Liver (tissue), 3 donors: Measurements from ENCODE around the gene CTPS1.

Experiments used
- CTCF ChIP-seq: fragments of 150-350 bp; IDR thresholded peaks from 2 replicates; pipeline ENCODE4 v1.5.1; 2017; ENCODE audit warnings: improper control_type of control experiment, low read depth, low read length; ENCODE audit not compliant: missing input control
- MAX ChIP-seq: IDR thresholded peaks from 2 replicates; pipeline ENCODE4 v1.6.1; 2016; ENCODE audit warnings: antibody characterized with exemption
- REST ChIP-seq: IDR thresholded peaks from 2 replicates; pipeline ENCODE4 v1.6.1; 2016; ENCODE audit warnings: antibody characterized with exemption, mild to moderate bottlenecking
- SP1 ChIP-seq: IDR thresholded peaks from 2 replicates; pipeline ENCODE4 v1.6.1; 2018; ENCODE audit warnings: antibody characterized with exemption, mild to moderate bottlenecking
- donor health status: healthy.
- donor health status: healthy.

- TF ChIP-seq CTCF (no peak), MAX (no peak), SP1 (no peak), REST (no peak)
Measured at GRCh38 chr1:40958210-40958609, 21.3 kb upstream of the CTPS1 start.
